HepG2 (cell line): ENCODE measurements around the gene UFSP2. TPM values are rescaled to one million over a fixed set of nuclear protein-coding genes. Genes with fewer than 3 reads are reported as not detected.

Source experiments
- ATAC-seq: fragments of 200-7000 bp; cut with Tn5 transposase; 3 replicates; pipeline ENCODE4 v1.9.1; 2020; ENCODE audit warnings: mild to moderate bottlenecking, moderate library complexity
- BruUV-seq: library from RNA; stranded (reverse); fragments of 400-500 nt; replicated peaks from 2 replicates; lab custom pipeline; 2021; lab: Mats Ljungman, UMichigan
- CTCF ChIA-PET: fragments of 300-600 bp; formaldehyde crosslinking; extraction: SDS; loops from one replicate; lab custom pipeline; 2021; ENCODE audit warnings: low total read pairs, inconsistent platforms, low intra/inter-chr PET ratio; lab: Yijun Ruan, JAX
- POLR2A ChIA-PET: fragments of 350-600 bp; sonication (Branson Sonifier 250); formaldehyde crosslinking; loops from one replicate; lab custom pipeline; 2020; ENCODE audit warnings: antibody characterized with exemption, inconsistent platforms; lab: Yijun Ruan, JAX
- DNase-seq: peaks from one replicate; pipeline ENCODE4 v3.0.0-alpha.2; 2015; ENCODE audit warnings: low spot score
- FAIRE-seq: peaks from 3 replicates; lab custom pipeline; 2011; peaks lifted over from hg19 to GRCh38; lab: Jason Lieb, UNC
- H2AFZ ChIP-seq: one replicate; pipeline ENCODE4 v1.6.1; 2011; ENCODE audit warnings: low read length, inconsistent platforms
- H3K27ac ChIP-seq: fragments of 300-600 bp; 3 replicates; pipeline ENCODE4 v1.8.0; 2011; ENCODE audit warnings: mixed run types, mild to moderate bottlenecking, mixed read lengths, low read length, inconsistent platforms; ENCODE audit not compliant: insufficient read depth; ENCODE audit errors: extremely low read length
- H3K27me3 ChIP-seq, 2 experiments: fragments of 200-600 bp in 1 of 2; 2 replicates in 1 of 2; 3 replicates in 1 of 2; pipeline versions ENCODE4 v1.6.0 to v1.8.0; 2011; ENCODE audit warnings: low read length in 2 of 2, mild to moderate bottlenecking in 2 of 2, moderate library complexity in 2 of 2, inconsistent platforms in 1 of 2; ENCODE audit not compliant: insufficient read depth in 2 of 2, control insufficient read depth in 1 of 2
- H3K36me3 ChIP-seq, 2 experiments: fragments of 200-600 bp in 1 of 2; replicated peaks in 1 of 2; 2 replicates in 1 of 2; 3 replicates in 1 of 2; pipeline versions ENCODE4 v1.5.1 to v1.8.0; 2011; ENCODE audit warnings: low read length in 2 of 2, inconsistent platforms in 1 of 2; ENCODE audit not compliant: insufficient read depth in 2 of 2, control insufficient read depth in 1 of 2
- H3K4me1 ChIP-seq: 2 replicates; pipeline ENCODE4 v1.5.1; 2012; ENCODE audit warnings: low read length, inconsistent platforms; ENCODE audit not compliant: insufficient read depth
- H3K4me2 ChIP-seq: 2 replicates; pipeline ENCODE4 v1.6.0; 2011; ENCODE audit warnings: low read depth, low read length, inconsistent platforms
- H3K4me3 ChIP-seq, 3 experiments: fragments of 200-600 bp in 1 of 3; sonication (generic), shearing (Covaris generic) in 1 of 3; replicated peaks in 1 of 3; 2 replicates each; pipeline ENCODE4 v1.5.1; 2011 to 2016; ENCODE audit warnings: low read length in 3 of 3, inconsistent platforms in 2 of 3, low read depth in 2 of 3, mild to moderate bottlenecking in 2 of 3, control low read depth in 1 of 3, mixed read lengths in 1 of 3; ENCODE audit not compliant: insufficient read depth in 1 of 3
- H3K79me2 ChIP-seq: one replicate; pipeline ENCODE4 v1.6.1; 2011; ENCODE audit warnings: low read length, inconsistent platforms; ENCODE audit not compliant: insufficient read depth
- H3K9ac ChIP-seq: 2 replicates; pipeline ENCODE4 v1.6.0; 2011; ENCODE audit warnings: mild to moderate bottlenecking, low read depth, low read length, inconsistent platforms; ENCODE audit not compliant: insufficient read depth
- H3K9me3 ChIP-seq: 2 replicates; pipeline ENCODE4 v1.5.1; 2012; ENCODE audit warnings: mild to moderate bottlenecking, low read length
- H4K20me1 ChIP-seq: 2 replicates; pipeline ENCODE4 v1.6.0; 2011; ENCODE audit warnings: inconsistent platforms, mild to moderate bottlenecking, low read length, moderate library complexity; ENCODE audit not compliant: insufficient read depth
- MEIS1 ChIP-seq: sonication (generic); formaldehyde crosslinking; IDR thresholded peaks from 2 replicates; pipeline ENCODE4 v1.9.0; 2021; ENCODE audit warnings: mild to moderate bottlenecking, missing genetic modification reagents, moderate library complexity, borderline replicate concordance
- NFYB ChIP-seq: sonication (generic); formaldehyde crosslinking; IDR thresholded peaks from 2 replicates; pipeline ENCODE4 v1.4.0; 2020; ENCODE audit warnings: missing genetic modification reagents
- SKIL ChIP-seq: sonication (generic); formaldehyde crosslinking; IDR thresholded peaks from 2 replicates; pipeline ENCODE4 v1.8.0; 2022; ENCODE audit warnings: missing genetic modification reagents, mild to moderate bottlenecking, moderate library complexity, borderline replicate concordance
- SMC3 ChIP-seq: IDR thresholded peaks from 2 replicates; pipeline ENCODE4 v1.6.1; 2011; ENCODE audit warnings: low read length, improper control_type of control experiment
- TEAD3 ChIP-seq: optimal IDR thresholded peaks from 2 replicates; pipeline ENCODE3; 2016; ENCODE audit warnings: borderline replicate concordance
- TGIF2 ChIP-seq: IDR thresholded peaks from 2 replicates; pipeline ENCODE4 v1.6.1; 2016; ENCODE audit warnings: control low read depth, missing compliant biosample characterization
- ZC3H4 ChIP-seq: sonication (generic); formaldehyde crosslinking; IDR thresholded peaks from 2 replicates; pipeline ENCODE4 v1.4.0; 2020; ENCODE audit warnings: missing genetic modification reagents, borderline replicate concordance
- ZFY ChIP-seq: sonication (generic); formaldehyde crosslinking; IDR thresholded peaks from 2 replicates; pipeline ENCODE4 v1.4.0; 2020; ENCODE audit warnings: missing genetic modification reagents
- ZNF205 ChIP-seq: IDR thresholded peaks from 2 replicates; pipeline ENCODE4 v1.6.1; 2018; ENCODE audit warnings: missing biosample characterization, missing genetic modification reagents
- ZNF335 ChIP-seq: sonication (generic); formaldehyde crosslinking; IDR thresholded peaks from 2 replicates; pipeline ENCODE4 v1.4.0; 2020; ENCODE audit warnings: missing genetic modification reagents
- ZNF768 ChIP-seq: sonication (generic); formaldehyde crosslinking; IDR thresholded peaks from 2 replicates; pipeline ENCODE4 v1.4.0; 2020; ENCODE audit warnings: missing genetic modification reagents
- WGBS: methylation state at CpG from one replicate; pipeline ENCODE4 v1.1.6; 2017; ENCODE audit warnings: low lambda C conversion rate; 5-methylcytosine and 5-hydroxymethylcytosine counted together
- in situ Hi-C: cut with HindIII; loops from 2 replicates; pipeline ENCODE4 v1.10.0; 2017; ENCODE audit warnings: low pct_unique_long_range_greater_than_20kb; ENCODE audit not compliant: extremely low pct_ligation_motif_present
- intact Hi-C: fragments of 100-400 bp; cut with micrococcal nuclease; formaldehyde crosslinking; loops from one replicate; pipeline ENCODE4 v1.10.0; 2022; ENCODE audit not compliant: unreplicated experiment
- polyA plus RNA-seq, 8 experiments: library from polyadenylated mRNA; depleted of rRNA in 3 of 8; stranded (reverse) in 7 of 8; unstranded in 1 of 8; fragments of >200 nt; fragmentation: Illumina TruSeq in 4 of 8; extraction: Trizol in 4 of 8; gene quantifications; 2 replicates each; pipeline versions ENCODE4 v1.2.1 to v1.2.3, GENCODE V29; 2011 to 2016; ENCODE audit warnings: low read depth in 4 of 8, missing spikeins in 1 of 8, mixed read lengths in 1 of 8; ENCODE audit not compliant: insufficient read depth in 1 of 8
- total RNA-seq, 5 experiments: library from RNA; depleted of rRNA; stranded (reverse); fragments of >200 nt; fragmentation: Illumina TruSeq; extraction: Trizol; gene quantifications; 2 replicates each; pipeline ENCODE4 v1.2.3, GENCODE V29; 2016; ENCODE audit warnings: low read depth in 1 of 5
- TF ChIP-seq, protein P1 (sequence below): sonication (generic); formaldehyde crosslinking; IDR thresholded peaks from 2 replicates; pipeline ENCODE4 v1.4.0; 2020; ENCODE audit warnings: missing genetic modification reagents, mild to moderate bottlenecking, borderline replicate concordance
- TF ChIP-seq, protein P2 (sequence below): sonication (generic); formaldehyde crosslinking; IDR thresholded peaks from 2 replicates; pipeline ENCODE4 v1.5.0; 2020; ENCODE audit warnings: missing genetic modification reagents

Gene UFSP2
- total and polyA plus RNA-seq, 2 of the 13 experiments (the other 11 are each of a cell fraction or from before 2014, with no cell fraction given) = 24.1 to 32.3 TPM

GRCh38 chr4:185463541-185463940 lies 37.8 kb upstream of the UFSP2 start (continued):
- TF ChIP-seq, protein P1, sequence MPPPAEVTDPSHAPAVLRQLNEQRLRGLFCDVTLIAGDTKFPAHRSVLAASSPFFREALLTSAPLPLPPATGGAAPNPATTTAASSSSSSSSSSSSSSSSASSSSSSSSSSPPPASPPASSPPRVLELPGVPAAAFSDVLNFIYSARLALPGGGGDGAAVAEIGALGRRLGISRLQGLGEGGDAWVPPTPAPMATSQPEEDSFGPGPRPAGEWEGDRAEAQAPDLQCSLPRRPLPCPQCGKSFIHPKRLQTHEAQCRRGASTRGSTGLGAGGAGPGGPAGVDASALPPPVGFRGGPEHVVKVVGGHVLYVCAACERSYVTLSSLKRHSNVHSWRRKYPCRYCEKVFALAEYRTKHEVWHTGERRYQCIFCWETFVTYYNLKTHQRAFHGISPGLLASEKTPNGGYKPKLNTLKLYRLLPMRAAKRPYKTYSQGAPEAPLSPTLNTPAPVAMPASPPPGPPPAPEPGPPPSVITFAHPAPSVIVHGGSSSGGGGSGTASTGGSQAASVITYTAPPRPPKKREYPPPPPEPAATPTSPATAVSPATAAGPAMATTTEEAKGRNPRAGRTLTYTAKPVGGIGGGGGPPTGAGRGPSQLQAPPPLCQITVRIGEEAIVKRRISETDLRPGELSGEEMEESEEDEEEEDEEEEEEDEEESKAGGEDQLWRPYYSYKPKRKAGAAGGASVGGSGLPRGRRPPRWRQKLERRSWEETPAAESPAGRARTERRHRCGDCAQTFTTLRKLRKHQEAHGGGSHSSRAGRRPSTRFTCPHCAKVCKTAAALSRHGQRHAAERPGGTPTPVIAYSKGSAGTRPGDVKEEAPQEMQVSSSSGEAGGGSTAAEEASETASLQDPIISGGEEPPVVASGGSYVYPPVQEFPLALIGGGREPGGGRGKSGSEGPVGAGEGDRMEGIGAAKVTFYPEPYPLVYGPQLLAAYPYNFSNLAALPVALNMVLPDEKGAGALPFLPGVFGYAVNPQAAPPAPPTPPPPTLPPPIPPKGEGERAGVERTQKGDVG (CRISPR knock-in tag) = no peak
- TF ChIP-seq ZNF205 (CRISPR knock-in tag) = no peak
- no peak for TF ChIP-seq TEAD3 (CRISPR knock-in tag)
- TF ChIP-seq, protein P2, sequence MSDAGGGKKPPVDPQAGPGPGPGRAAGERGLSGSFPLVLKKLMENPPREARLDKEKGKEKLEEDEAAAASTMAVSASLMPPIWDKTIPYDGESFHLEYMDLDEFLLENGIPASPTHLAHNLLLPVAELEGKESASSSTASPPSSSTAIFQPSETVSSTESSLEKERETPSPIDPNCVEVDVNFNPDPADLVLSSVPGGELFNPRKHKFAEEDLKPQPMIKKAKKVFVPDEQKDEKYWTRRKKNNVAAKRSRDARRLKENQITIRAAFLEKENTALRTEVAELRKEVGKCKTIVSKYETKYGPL = no peak
- no peak for TF ChIP-seq SMC3
- TF ChIP-seq TGIF2 (CRISPR knock-in tag) = no peak
- no peak for TF ChIP-seq ZNF335
- TF ChIP-seq ZC3H4 = no peak
- no peak for TF ChIP-seq ZFY (CRISPR knock-in tag)
- no peak for TF ChIP-seq ZNF768 (CRISPR knock-in tag)
- TF ChIP-seq, all 625 proteins: peak for 0

GRCh38 chr4:185461565-185461964 lies 35.8 kb upstream of the UFSP2 start:
- in situ Hi-C loops (loop anchor here (25.0 kb wide), 1 partner anchor 576 kb away; no protein-coding TSS in a partner anchor), intact Hi-C loops (no loop called here)
- Histone ChIP-seq H4K20me1 (no peaks in the 10 kb centered on the region), H2AFZ (no peak overlapping the region), H3K27ac (no peak overlapping the region), H3K4me3 (no peak overlapping the region), H3K27me3 (peaks cover 0 to 35% of the 10 kb centered on the region in 2 experiments; a peak in 4 of 5 replicates), H3K9ac (no peak overlapping the region), H3K79me2 (no peaks in the 10 kb centered on the region), H3K9me3 (no peaks in the 10 kb centered on the region), H3K36me3 (no peaks in the 10 kb centered on the region), H3K4me1 (peaks cover 10% of the 10 kb centered on the region), H3K4me2 (no peak overlapping the region)
- DNase-seq = no peak
- WGBS = 34% methylated on average over 5 of the region's 8 CpGs
- ChIA-PET POLR2A (no interaction called here), CTCF (no interaction called here)
- TF ChIP-seq SKIL = no peak
- TF ChIP-seq MEIS1 (CRISPR knock-in tag) = no peak
- TF ChIP-seq NFYB = 0 out of 2 replicates have a peak, but pooled peaks have one; percentile 19
- FAIRE-seq = no peak
- no peak for ATAC-seq
- no TSS peak for BruUV-seq
